Vagina (tissue), 2 donors: ENCODE data around the gene LIN54. TPM values are rescaled to one million over a fixed set of nuclear protein-coding genes. Genes with fewer than 3 reads are reported as not detected.

Experiments used
- DNase-seq, 2 donors: peaks; one replicate each; pipeline ENCODE4 v3.0.0-alpha.2; 2017; ENCODE audit errors: extremely low spot score in 2 of 2
- H3K27ac ChIP-seq: fragments of 200-600 bp; sonication (generic); one replicate; pipeline ENCODE4 v1.5.1; 2019
- H3K27me3 ChIP-seq: fragments of 200-600 bp; sonication (generic); one replicate; pipeline ENCODE4 v1.5.1; 2019
- H3K36me3 ChIP-seq, 2 donors: fragments of 200-600 bp; sonication (generic); one replicate each; pipeline ENCODE4 v1.5.1; 2017 to 2019
- H3K4me1 ChIP-seq: fragments of 200-600 bp; sonication (generic); one replicate; pipeline ENCODE4 v1.5.1; 2019
- H3K4me3 ChIP-seq, 2 donors: fragments of 200-600 bp; sonication (generic); 1 replicate in 1 of 2; 2 replicates in 1 of 2; pipeline ENCODE4 v1.5.1; 2016 to 2019
- H3K9me3 ChIP-seq: fragments of 200-600 bp; sonication (generic); one replicate; pipeline ENCODE4 v1.5.1; 2019
- POLR2A ChIP-seq, 2 donors: fragments of 450-650 bp; IDR thresholded peaks; one replicate each; pipeline ENCODE4 v1.6.1; 2017; ENCODE audit warnings: antibody characterized with exemption in 2 of 2, mild to moderate bottlenecking in 2 of 2, moderate library complexity in 2 of 2
- POLR2AphosphoS5 ChIP-seq, 2 donors: sonication (generic); formaldehyde crosslinking; IDR thresholded peaks; one replicate each; pipeline ENCODE4 v1.9.0; 2017; ENCODE audit warnings: antibody characterized with exemption in 2 of 2, mild to moderate bottlenecking in 2 of 2, low read depth in 1 of 2; ENCODE audit not compliant: insufficient read depth in 1 of 2
- intact Hi-C: fragments of 100-400 bp; cut with DNase I; formaldehyde crosslinking; loops from one replicate; pipeline ENCODE4 v1.15.1; 2023
- total RNA-seq: library from RNA; depleted of rRNA; stranded (reverse); fragments of >200 nt; gene quantifications from one replicate; pipeline ENCODE4 v1.2.3, GENCODE V29; 2016
- TF ChIP-seq, protein P1 (sequence below), 3 experiments: fragments of 450-650 bp in 2 of 3; fragments of 200-600 bp in 1 of 3; sonication (generic) in 1 of 3; IDR thresholded peaks; one replicate each; pipeline ENCODE4 v1.5.1; 2017 to 2019; ENCODE audit warnings: antibody characterized with exemption in 3 of 3, mild to moderate bottlenecking in 2 of 3, moderate library complexity in 2 of 3

The LIN54 gene
- total RNA-seq, 1 donor from 2014 or later, result 25.0 TPM

DNA sequence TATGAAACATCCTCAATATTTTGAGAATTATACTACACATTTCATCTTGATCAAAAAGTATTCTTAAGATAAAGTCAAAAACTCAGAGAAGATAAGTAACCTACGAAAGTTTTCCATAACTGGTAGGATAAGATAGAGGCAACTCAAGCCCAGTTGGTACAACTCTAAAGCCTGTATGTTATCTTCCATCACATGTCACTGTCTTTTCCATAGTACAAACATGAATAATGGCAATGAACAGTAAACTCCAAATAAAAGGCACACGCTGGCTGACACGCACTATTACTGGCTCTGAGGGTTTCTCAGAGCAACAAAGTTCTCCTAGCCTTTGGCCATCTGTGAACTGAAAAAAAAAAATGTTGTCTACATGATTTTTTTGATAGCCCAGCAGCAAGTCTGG is 27.2 kb downstream of the LIN54 start:
- TF ChIP-seq, protein P1, sequence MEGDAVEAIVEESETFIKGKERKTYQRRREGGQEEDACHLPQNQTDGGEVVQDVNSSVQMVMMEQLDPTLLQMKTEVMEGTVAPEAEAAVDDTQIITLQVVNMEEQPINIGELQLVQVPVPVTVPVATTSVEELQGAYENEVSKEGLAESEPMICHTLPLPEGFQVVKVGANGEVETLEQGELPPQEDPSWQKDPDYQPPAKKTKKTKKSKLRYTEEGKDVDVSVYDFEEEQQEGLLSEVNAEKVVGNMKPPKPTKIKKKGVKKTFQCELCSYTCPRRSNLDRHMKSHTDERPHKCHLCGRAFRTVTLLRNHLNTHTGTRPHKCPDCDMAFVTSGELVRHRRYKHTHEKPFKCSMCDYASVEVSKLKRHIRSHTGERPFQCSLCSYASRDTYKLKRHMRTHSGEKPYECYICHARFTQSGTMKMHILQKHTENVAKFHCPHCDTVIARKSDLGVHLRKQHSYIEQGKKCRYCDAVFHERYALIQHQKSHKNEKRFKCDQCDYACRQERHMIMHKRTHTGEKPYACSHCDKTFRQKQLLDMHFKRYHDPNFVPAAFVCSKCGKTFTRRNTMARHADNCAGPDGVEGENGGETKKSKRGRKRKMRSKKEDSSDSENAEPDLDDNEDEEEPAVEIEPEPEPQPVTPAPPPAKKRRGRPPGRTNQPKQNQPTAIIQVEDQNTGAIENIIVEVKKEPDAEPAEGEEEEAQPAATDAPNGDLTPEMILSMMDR (IDR thresholded peaks at IDR 0.05), result no peak
- TF ChIP-seq POLR2AphosphoS5 (IDR thresholded peaks at IDR 0.05; ENCODE audit: insufficient read depth in 1 of 2, low read depth in 1 of 2), result no peak
- TF ChIP-seq POLR2A (IDR thresholded peaks at IDR 0.05), result no peak
- intact Hi-C loops, result no loop called here
- Histone ChIP-seq H3K27me3 (no peaks in the 10 kb centered on the region), H3K27ac (no peak overlapping the region), H3K4me1 (no peaks in the 10 kb centered on the region), H3K9me3 (no peaks in the 10 kb centered on the region), H3K36me3 (peaks cover 0 to 4% of the 10 kb centered on the region in 2 donors), H3K4me3 (no peak overlapping the region)
- DNase-seq, result no peak

GRCh38 chr4:82981138-82981537 is 29.5 kb downstream of the LIN54 start:
- H3K27me3 ChIP-seq, result no peaks in the 10 kb centered on the region
- H3K36me3 ChIP-seq, result peaks cover 0 to 11% of the 10 kb centered on the region in 2 donors
- no peak overlapping the region for H3K4me3 ChIP-seq
- TF ChIP-seq, protein P1 (IDR thresholded peaks at IDR 0.05), result no peak
- no peak for DNase-seq
- intact Hi-C loops, result no loop called here
- H3K27ac ChIP-seq, result no peak overlapping the region
- H3K9me3 ChIP-seq, result no peaks in the 10 kb centered on the region
- no peaks in the 10 kb centered on the region for H3K4me1 ChIP-seq

DNA sequence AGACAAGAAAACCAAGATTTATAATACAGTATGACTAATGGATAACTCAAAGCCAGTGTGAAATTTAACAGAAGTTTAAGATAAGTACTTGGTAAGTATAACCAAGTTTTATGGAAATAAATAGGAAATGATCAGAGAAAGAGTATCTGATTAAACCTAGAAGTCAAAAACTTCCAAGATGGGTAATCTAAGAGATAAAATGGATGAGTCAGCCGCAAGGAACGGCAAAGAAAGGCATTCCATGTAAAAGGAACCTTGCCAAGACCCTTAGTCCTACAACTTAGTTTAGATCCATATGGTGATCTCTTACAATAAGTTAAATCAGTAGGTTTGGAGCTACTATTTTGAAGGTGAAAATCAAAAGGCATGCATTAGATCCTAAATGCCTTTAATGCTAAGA is 34.8 kb downstream of the LIN54 start:
- no peak for DNase-seq
- H3K4me3 ChIP-seq, result no peak overlapping the region
- intact Hi-C loops, result no loop called here
- TF ChIP-seq POLR2A (IDR thresholded peaks at IDR 0.05), result no peak
- TF ChIP-seq POLR2AphosphoS5 (IDR thresholded peaks at IDR 0.05; ENCODE audit: insufficient read depth in 1 of 2, low read depth in 1 of 2), result no peak
- TF ChIP-seq, protein P1 (IDR thresholded peaks at IDR 0.05), result no peak
- H3K36me3 ChIP-seq, result peaks cover 0 to 16% of the 10 kb centered on the region in 2 donors
- no peaks in the 10 kb centered on the region for H3K27me3 ChIP-seq
- no peaks in the 10 kb centered on the region for H3K4me1 ChIP-seq
- no peaks in the 10 kb centered on the region for H3K9me3 ChIP-seq
- no peak overlapping the region for H3K27ac ChIP-seq

DNA sequence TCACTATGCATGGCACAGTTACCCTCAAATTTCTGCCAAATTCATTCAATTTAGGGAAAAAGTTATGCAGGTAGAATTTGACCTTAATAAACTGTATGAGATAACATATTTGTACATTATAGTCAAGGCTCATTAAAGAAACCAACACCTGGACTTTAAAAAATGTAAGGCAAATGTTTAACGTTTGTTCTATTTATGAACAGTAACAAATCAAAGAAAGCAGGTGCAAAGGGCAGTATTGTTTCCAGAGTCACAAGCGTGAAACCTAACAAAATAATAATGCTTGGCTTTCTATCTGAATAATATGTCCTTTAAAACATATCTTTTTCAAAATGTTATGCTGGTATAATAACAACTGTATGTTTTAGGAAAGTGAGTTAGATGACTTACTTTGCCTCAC is 41.2 kb downstream of the LIN54 start:
- DNase-seq, result no peak
- H3K4me3 ChIP-seq, result no peak overlapping the region
- peaks cover 0 to 18% of the 10 kb centered on the region in 2 donors for H3K36me3 ChIP-seq
- no peaks in the 10 kb centered on the region for H3K4me1 ChIP-seq
- TF ChIP-seq POLR2A (IDR thresholded peaks at IDR 0.05), result no peak
- TF ChIP-seq, protein P1 (IDR thresholded peaks at IDR 0.05), result no peak
- intact Hi-C loops, result no loop called here
- H3K27ac ChIP-seq, result no peak overlapping the region
- no peaks in the 10 kb centered on the region for H3K9me3 ChIP-seq
- H3K27me3 ChIP-seq, result no peaks in the 10 kb centered on the region

- intact Hi-C loops, result no loop called here
- H3K9me3 ChIP-seq, result no peaks in the 10 kb centered on the region
- peaks cover 0 to 18% of the 10 kb centered on the region in 2 donors for H3K36me3 ChIP-seq
- no peak overlapping the region for H3K4me3 ChIP-seq
- DNase-seq, result no peak
- TF ChIP-seq, protein P1 (IDR thresholded peaks at IDR 0.05), result no peak
- no peak for TF ChIP-seq POLR2AphosphoS5 (IDR thresholded peaks at IDR 0.05; ENCODE audit: insufficient read depth in 1 of 2, low read depth in 1 of 2)
- no peak for TF ChIP-seq POLR2A (IDR thresholded peaks at IDR 0.05)
- no peaks in the 10 kb centered on the region for H3K4me1 ChIP-seq
- H3K27ac ChIP-seq, result no peak overlapping the region
- no peaks in the 10 kb centered on the region for H3K27me3 ChIP-seq
Observed at GRCh38 chr4:82968972-82969371, 41.7 kb downstream of the LIN54 start.
